ENCODE measurements around the gene BPI.
"Not testable (repeated sequence)": the region's sequence is repeated elsewhere in the genome, so short reads cannot be mapped to it uniquely, and the experiment has no call there.

The BPI gene

GRCh38 chr20:38278131-38278530, 25.8 kb upstream of the BPI start:
- DNase-seq (ENCODE audit: low spot score) = no peak

GRCh38 chr20:38278763-38279162, 25.2 kb upstream of the BPI start:
- no peak for DNase-seq (ENCODE audit: low spot score)

DNA sequence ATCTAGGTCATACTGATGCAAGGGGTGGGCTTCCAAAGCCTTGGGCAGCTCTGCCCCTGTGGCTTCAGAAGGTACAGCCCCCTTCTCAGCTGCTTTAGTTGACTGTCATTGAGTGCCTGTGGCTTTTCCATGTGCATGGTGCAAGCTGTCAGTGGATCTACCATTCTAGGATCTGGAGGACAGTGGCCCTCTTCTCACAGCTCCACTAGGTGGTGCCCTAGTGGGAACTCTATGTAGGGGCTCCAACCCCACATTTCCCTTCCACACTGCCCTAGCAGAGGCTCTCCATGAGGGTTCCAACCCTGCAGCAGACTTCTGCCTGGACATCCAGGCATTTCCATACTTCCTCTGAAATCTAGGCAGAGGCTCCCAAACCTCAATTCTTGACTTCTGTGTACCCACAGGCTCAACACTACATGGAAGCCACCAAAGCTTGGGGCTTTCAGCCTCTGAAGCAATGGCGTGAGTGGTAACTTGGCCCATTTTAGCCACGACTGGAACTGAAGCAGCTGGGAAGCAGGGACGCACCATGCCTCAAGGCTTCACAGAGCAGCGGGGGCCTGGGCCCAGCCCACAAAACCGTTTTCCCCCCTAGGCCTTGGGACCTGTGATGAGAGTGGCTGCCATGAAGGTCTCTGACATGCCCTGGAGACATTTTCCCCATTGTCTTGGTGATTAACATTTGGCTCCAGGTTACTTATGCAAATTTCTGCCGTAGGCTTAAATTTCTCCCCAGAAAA, 22.6 kb upstream of the BPI start:
- DNase-seq (ENCODE audit: low spot score) = not testable (repeated sequence)

DNA sequence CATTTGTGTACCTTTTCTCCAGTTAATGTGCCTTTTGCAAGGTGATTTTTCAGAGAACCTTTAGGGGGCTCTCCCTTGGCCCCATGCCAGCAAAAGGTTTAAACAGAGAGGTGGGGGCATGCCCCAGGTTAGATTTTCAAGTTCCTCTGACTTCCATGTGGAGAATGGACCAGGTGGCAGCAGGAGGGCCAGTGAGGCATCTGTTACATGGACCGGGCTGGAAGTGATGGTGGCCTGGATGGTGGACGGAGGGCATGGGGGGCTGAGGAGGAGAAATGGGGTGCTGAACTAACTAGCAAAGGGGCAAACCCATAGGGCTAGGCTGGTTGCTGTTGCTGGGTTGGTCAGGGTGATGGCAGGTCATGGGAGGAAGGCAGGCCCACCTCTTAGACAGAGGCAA, 20.7 kb upstream of the BPI start:
- no peak for DNase-seq (ENCODE audit: low spot score)

DNA sequence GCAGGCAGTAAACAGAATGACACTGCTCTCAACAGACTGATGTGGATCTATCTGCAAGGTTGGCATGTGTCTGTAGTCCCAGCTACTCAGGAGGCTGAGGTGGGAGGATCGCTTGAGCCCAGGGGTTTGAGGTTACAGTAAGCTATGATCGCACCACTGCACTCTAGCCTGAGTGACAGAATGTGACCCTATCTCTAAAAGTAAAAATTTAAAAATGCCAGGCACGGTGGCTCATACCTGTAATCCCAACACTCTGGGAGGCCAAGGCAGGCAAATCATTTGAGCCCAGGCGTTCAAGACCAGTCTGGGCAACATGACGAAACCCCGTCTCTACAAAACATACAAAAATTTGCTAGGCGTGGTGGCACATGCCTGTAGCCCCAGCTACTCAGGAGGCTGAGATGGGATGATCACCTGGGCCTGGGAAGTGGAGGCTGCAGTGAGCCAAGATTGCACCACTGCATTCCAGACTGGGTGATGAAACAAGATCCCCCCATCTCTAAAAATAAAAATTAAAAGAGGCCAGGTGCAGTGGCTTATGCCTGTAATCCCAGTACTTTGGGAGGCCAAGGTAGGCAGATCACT, 19.8 kb upstream of the BPI start:
- not testable (repeated sequence) for DNase-seq (ENCODE audit: low spot score)

DNA sequence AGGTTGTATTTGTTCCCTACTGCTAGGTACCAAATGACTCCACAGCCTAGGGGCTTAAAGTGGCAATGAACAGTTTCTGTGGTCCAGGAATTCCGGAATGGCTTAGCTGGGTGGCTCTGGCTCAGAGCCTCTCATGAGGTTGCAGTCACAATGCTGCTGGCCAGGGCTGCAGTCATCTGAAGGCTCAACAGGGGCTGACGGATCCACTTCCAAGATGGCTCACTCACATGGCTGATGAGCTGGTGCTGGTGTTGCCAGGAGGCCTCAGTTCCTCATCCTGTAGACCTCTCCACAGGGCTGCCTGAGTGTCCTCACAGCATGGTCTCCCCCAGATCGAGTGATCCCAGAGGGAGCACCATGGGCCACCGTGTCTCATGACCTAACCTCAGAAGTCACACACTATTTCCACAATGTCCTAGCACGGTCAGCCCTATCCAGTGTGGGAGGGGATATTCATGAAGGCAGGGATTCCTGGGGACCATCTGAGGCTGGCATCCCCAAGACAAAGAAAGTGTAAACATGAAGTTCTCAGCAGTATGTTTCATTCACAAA, 19.0 kb upstream of the BPI start:
- DNase-seq (ENCODE audit: low spot score) = no peak

- no peak for DNase-seq (ENCODE audit: low spot score)
Observed at GRCh38 chr20:38286586-38287531, 17.1 kb upstream of the BPI start.

DNA sequence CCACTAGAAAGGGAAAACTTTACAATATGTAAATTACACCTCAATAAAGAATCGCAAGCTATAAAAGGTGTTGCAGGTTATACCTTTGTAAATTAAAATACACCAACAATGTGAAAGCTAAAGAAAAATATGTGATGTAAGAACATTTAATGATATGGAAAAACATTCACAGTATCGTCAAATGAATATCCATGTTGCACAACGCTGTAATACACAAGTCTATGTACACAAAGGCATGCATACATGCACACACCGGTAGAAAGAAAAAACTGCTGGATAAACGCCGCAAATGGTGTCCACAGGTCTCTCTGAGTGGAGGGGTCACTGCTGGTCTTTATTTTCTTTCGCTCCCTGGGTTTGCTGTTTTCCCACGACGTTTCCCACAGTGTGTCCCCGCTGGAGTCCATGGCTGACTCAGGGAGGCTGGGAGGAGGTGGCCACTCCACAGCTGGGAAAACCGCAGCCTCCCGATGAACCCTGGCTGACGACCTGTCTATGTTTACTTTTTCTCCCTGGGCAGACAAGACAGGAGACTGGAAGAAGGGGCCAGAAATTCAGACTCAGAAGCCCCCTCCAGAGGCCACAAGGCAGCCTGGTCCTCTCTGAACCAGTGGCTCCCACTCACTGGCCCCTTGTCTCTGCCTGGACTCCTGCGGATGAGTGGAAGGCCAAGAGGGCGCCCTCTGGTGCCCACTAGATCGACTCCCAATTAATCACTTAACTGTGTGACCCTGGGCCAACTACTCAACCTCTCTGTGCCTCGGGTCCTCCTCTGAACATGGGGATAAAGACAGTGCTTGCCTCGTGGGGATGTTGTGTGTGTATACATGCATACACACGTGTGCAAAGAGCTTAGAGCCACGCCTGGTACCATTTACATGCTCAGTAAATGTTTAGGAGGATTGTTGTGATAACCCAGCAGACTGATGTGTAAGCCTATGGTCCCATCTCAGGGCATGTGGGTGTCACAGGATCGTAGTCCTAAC, 12.8 kb upstream of the BPI start:
- no peak for DNase-seq (ENCODE audit: low spot score)

DNA sequence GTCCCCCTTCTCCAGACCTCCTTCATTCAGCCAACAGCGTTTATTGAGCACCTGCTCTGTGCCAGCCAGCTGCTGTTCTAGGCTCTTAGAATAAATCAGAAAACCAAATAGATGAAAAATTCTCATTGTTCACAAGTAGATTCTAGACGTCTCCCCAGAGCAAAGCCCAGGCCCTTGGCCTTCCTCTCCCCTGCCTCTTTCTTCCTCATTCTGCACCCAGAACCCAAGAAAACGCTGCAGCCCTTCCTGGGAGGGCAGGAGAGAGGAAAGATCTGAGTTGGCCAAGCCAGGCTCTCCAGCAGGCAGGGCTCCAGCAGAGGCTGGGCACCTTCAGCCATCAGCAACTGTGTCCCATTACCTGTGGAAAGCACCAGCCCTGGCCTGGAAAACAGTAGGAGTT, 12.0 kb upstream of the BPI start:
- no peak for DNase-seq (ENCODE audit: low spot score)

- DNase-seq (ENCODE audit: low spot score) = no peak
Observed at GRCh38 chr20:38293491-38294065, 10.4 kb upstream of the BPI start.

DNA sequence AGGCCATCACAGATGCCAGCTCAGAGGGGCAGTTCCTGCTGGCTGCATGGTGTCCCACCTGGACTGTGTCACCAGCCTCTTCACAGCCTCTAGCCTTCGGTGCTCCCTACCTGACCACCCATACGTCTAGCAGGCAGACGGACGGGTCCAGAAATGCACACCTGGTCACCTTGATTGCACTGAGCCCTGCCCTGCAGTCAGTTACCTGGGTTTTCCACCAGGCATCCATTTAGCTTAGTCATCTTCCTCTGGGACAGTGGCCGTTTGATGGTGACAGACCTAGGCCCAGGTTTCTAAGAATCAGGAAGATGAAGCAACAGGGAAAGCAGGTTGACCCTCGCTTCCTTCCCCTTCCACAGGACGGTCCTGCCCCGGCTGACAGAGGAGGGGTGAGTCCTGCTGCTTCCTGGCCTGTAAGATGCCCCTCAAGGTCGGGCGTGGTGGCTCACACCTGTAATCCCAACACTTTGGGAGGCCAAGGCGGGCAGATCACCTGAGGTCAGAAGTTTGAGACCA, 9.8 kb upstream of the BPI start:
- DNase-seq (ENCODE audit: low spot score) = no peak

DNA sequence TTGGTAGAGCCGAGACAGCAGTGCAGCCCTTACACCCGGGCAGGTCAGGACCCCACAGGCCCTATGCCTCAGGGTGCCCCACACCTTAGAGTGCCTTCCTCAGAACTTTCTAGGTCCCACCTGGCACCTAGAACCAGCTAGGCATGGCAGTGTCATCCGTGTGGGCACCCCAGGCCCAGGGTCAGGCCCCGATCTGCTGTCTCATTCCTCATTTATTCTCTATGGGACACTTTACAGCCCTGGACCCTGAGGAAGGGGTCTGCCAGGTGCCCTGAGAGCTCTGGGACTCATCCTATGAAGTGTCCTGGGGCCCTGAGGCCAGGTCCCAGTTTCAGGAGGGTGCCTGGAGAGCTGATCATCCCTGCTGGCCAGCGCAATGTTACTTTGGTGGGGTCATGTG, 8.1 kb upstream of the BPI start:
- DNase-seq (ENCODE audit: low spot score) = no peak

DNA sequence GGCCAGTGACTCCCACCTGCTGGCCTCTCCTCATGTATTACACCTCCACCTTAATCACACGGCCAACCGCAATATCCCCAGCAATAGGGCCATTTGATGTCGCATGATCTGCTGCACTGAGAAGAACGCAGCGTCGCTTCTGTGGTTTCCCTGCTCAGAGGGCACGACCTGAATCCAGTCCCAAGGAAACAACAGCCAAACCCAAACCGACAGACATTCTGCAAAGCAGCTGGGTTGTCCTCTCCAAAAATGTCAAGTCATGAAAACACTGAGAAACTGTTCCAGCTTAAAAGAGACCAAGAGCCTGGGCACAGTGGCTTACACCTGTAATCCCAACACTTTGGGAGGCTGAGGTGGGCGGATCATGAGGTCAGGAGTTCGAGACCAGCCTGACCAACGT, 7.5 kb upstream of the BPI start:
- DNase-seq (ENCODE audit: low spot score) = no peak

DNA sequence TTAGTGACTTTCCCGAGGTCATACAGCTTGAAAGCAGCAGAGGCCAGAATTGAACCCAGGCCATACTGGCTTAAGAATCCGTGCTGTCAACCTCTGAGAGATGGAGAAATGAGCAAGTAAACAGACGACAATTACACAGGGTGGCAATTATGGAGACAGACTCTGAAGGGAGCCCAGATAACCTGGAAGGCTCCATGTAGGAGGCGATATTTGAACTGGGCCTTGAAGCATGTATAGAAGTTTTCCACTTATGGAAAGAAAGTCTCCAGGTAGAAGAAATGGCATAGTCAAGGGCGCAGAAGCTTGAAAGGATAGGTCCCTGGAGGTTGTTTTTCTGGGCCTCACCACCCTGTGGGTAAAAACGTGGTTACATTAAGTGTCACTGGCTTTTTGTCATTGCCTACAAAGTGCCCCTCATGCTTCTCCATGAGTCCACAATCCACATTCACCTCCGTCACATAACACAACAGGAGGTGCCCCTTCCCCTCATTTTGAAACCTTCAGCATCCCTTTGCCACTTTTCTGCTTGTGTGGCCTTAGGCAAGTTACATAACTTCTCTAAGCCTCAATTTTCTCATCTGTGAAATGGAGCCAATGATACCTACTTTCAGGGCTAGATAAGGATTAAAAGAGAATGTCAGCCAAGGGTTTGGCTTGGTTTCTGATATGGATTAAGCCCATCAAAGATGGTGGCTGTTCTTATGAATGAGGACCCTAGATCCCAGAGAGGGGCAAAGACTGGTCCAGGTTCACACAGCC, 5.9 kb upstream of the BPI start:
- no peak for DNase-seq (ENCODE audit: low spot score)

DNA sequence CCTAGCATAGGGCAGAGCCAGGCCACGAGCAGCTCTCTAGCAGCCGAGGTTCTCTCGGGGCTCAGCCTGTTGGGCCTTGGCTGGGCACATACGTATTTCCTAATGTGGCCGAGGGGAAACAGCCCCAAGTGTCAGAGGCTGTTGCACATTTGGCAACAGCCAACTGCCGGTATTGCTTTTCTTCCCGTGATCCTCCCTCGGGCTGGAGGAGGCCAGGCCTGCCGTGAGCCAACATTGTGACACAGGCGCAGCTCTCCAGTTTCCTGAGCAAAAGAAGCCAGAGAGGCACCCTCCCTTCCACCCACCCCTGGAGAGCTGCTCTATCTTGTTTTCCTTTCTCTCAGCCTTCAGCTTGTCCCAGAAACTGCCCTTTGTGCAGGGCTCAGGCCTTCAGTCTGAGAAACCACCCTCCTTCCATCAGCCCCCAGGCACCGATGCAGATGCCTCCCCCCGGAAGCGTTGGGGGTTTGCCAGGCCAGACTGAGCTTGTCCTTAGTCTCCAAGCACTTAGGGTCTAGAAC, 5.1 kb upstream of the BPI start:
- DNase-seq (ENCODE audit: low spot score) = no peak

GRCh38 chr20:38299963-38300362, 4.0 kb upstream of the BPI start:
- DNase-seq (ENCODE audit: low spot score) = no peak

GRCh38 chr20:38300438-38300837, 3.5 kb upstream of the BPI start:
- no peak for DNase-seq (ENCODE audit: low spot score)

GRCh38 chr20:38301309-38301708, 2.6 kb upstream of the BPI start:
- DNase-seq (ENCODE audit: low spot score) = no peak

DNA sequence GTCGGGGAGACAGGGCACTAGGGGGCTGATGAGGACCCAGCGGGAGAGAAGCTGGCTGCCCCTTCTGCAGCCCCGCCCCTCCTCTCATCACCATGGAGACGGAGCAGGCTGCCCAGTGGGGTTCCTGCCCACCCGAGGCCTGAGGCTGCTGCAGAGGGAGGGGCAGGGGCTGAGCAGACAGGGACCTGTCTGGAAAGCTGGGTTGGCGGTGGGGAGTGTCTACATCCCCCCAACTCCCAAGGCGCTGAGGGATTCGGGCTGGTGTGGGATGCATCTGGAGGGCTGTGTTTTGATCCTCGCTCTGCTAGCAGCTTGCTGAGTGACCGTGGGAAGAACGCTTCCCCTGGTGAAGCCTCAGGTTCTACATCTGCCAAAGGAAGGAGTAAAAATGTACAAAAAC, 1.2 kb upstream of the BPI start:
- DNase-seq (ENCODE audit: low spot score) = no peak

All from kidney capillary endothelial cell (primary cell).